HepG2 (cell line): ENCODE measurements around the gene ARMC2. TPM values are rescaled to one million over a fixed set of nuclear protein-coding genes. Genes with fewer than 3 reads are reported as not detected.

Experiments used
- AHDC1 ChIP-seq: sonication (generic); formaldehyde crosslinking; IDR thresholded peaks from 2 replicates; pipeline ENCODE4 v1.5.1; 2020; ENCODE audit warnings: mild to moderate bottlenecking, missing genetic modification reagents, borderline replicate concordance
- DMAP1 ChIP-seq: IDR thresholded peaks from 2 replicates; pipeline ENCODE4 v1.6.1; 2016
- KLF13 ChIP-seq: sonication (generic); formaldehyde crosslinking; IDR thresholded peaks from 2 replicates; pipeline ENCODE4 v1.4.0; 2020; ENCODE audit warnings: mild to moderate bottlenecking, missing genetic modification reagents
- MIXL1 ChIP-seq: IDR thresholded peaks from 2 replicates; pipeline ENCODE4 v1.6.1; 2016
- MXD1 ChIP-seq: sonication (generic); formaldehyde crosslinking; IDR thresholded peaks from 2 replicates; pipeline ENCODE4 v1.4.0; 2020; ENCODE audit warnings: mild to moderate bottlenecking, missing genetic modification reagents
- MXD4 ChIP-seq: IDR thresholded peaks from 2 replicates; pipeline ENCODE4 v1.6.1; 2016; ENCODE audit warnings: mild to moderate bottlenecking, missing biosample characterization, missing genetic modification reagents
- RFXAP ChIP-seq: sonication (generic); formaldehyde crosslinking; IDR thresholded peaks from 2 replicates; pipeline ENCODE4 v1.4.0; 2020; ENCODE audit warnings: missing genetic modification reagents, borderline replicate concordance
- TMF1 ChIP-seq: sonication (generic); formaldehyde crosslinking; IDR thresholded peaks from 2 replicates; pipeline ENCODE4 v1.8.1; 2022; ENCODE audit warnings: low read depth, missing genetic modification reagents
- ZNF326 ChIP-seq: sonication (generic); formaldehyde crosslinking; IDR thresholded peaks from 2 replicates; pipeline ENCODE4 v1.4.0; 2020; ENCODE audit warnings: missing genetic modification reagents, borderline replicate concordance
- ZNF362 ChIP-seq: sonication (generic); formaldehyde crosslinking; IDR thresholded peaks from 2 replicates; pipeline ENCODE4 v1.4.0; 2020; ENCODE audit warnings: missing genetic modification reagents, mild to moderate bottlenecking, borderline replicate concordance
- ZNF558 ChIP-seq: sonication (generic); formaldehyde crosslinking; IDR thresholded peaks from 2 replicates; pipeline ENCODE4 v1.9.0; 2022; ENCODE audit warnings: mild to moderate bottlenecking, missing genetic modification reagents, borderline replicate concordance
- ZNF572 ChIP-seq: sonication (generic); formaldehyde crosslinking; IDR thresholded peaks from 2 replicates; pipeline ENCODE4 v1.5.1; 2020; ENCODE audit warnings: mild to moderate bottlenecking, missing genetic modification reagents
- ZNF577 ChIP-seq: sonication (generic); formaldehyde crosslinking; IDR thresholded peaks from 2 replicates; pipeline ENCODE4 v1.4.0; 2020; ENCODE audit warnings: mild to moderate bottlenecking, low read depth, missing genetic modification reagents, borderline replicate concordance
- ZNF768 ChIP-seq: sonication (generic); formaldehyde crosslinking; IDR thresholded peaks from 2 replicates; pipeline ENCODE4 v1.4.0; 2020; ENCODE audit warnings: missing genetic modification reagents
- polyA plus RNA-seq, 8 experiments: library from polyadenylated mRNA; depleted of rRNA in 3 of 8; stranded (reverse) in 7 of 8; unstranded in 1 of 8; fragments of >200 nt; fragmentation: Illumina TruSeq in 4 of 8; extraction: Trizol in 4 of 8; gene quantifications; 2 replicates each; pipeline versions ENCODE4 v1.2.1 to v1.2.3, GENCODE V29; 2011 to 2016; ENCODE audit warnings: low read depth in 4 of 8, missing spikeins in 1 of 8, mixed read lengths in 1 of 8; ENCODE audit not compliant: insufficient read depth in 1 of 8
- total RNA-seq, 5 experiments: library from RNA; depleted of rRNA; stranded (reverse); fragments of >200 nt; fragmentation: Illumina TruSeq; extraction: Trizol; gene quantifications; 2 replicates each; pipeline ENCODE4 v1.2.3, GENCODE V29; 2016; ENCODE audit warnings: low read depth in 1 of 5
- TF ChIP-seq, protein P1 (sequence below), 2 experiments: sonication (generic) in 1 of 2; formaldehyde crosslinking in 1 of 2; IDR thresholded peaks; 2 replicates each; pipeline versions ENCODE4 v1.4.0 to v1.6.1; 2016 to 2020; ENCODE audit warnings: borderline replicate concordance in 1 of 2, low read depth in 1 of 2, mild to moderate bottlenecking in 1 of 2, missing genetic modification reagents in 1 of 2

The ARMC2 gene
- total and polyA plus RNA-seq, 2 of the 13 experiments (the other 11 are each of a cell fraction or from before 2014, with no cell fraction given), result 1.4 to 3.2 TPM

DNA sequence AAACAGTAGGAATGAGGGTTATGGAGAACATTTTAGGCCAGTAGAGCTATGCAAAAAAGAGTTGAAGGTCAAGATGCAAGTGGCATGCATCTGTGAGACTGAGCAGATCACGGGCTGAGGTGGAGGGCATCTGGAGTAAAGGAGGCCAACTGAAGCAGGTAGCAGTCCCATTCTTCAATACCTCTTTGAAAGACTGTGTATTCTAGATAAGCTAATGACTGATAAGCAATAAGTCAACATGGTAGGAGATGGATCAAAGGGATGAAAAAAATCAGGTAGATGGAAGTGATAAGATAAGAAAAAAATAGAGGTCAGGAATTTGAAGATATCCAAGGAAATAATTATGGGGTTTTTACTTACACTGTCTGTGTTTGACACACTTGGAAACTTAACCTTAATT lies 55.6 kb downstream of the ARMC2 start (continued):
- TF ChIP-seq, protein P1, sequence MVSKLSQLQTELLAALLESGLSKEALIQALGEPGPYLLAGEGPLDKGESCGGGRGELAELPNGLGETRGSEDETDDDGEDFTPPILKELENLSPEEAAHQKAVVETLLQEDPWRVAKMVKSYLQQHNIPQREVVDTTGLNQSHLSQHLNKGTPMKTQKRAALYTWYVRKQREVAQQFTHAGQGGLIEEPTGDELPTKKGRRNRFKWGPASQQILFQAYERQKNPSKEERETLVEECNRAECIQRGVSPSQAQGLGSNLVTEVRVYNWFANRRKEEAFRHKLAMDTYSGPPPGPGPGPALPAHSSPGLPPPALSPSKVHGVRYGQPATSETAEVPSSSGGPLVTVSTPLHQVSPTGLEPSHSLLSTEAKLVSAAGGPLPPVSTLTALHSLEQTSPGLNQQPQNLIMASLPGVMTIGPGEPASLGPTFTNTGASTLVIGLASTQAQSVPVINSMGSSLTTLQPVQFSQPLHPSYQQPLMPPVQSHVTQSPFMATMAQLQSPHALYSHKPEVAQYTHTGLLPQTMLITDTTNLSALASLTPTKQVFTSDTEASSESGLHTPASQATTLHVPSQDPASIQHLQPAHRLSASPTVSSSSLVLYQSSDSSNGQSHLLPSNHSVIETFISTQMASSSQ (IDR thresholded peaks at IDR 0.05; ENCODE audit: low read depth), result no peak
- TF ChIP-seq, protein P1 (CRISPR knock-in tag; IDR thresholded peaks at IDR 0.05; ENCODE audit: borderline replicate concordance), result no peak
- TF ChIP-seq ZNF558 (CRISPR knock-in tag), result no peak
- no peak for TF ChIP-seq DMAP1
- no peak for TF ChIP-seq ZNF768
- peak; percentile 84 for TF ChIP-seq ZNF362
- no peak for TF ChIP-seq TMF1
- no peak for TF ChIP-seq RFXAP (CRISPR knock-in tag)
- no peak for TF ChIP-seq ZNF572 (CRISPR knock-in tag)
- no peak for TF ChIP-seq ZNF326 (CRISPR knock-in tag)
- no peak for TF ChIP-seq MXD4
- TF ChIP-seq KLF13, result no peak
- no peak for TF ChIP-seq MXD1
- no peak for TF ChIP-seq ZNF577
- TF ChIP-seq MIXL1 (CRISPR knock-in tag), result peak; percentile 89
- 0 out of 2 replicates have a peak, but pooled peaks have one; percentile 17 for TF ChIP-seq AHDC1 (CRISPR knock-in tag)
